Activated T-helper 9 cell treated with anti-CD3 and anti-CD28 coated beads, Interleukin-2, amount 50 U/mL, for 16 hours (primary cell): Measurements from ENCODE around the gene SYNDIG1L.
A peak's percentile ranks its signal among the peaks of the same experiment; 100 is the strongest.

ENCODE experiments used
- DNase-seq: peaks from one replicate; pipeline ENCODE4 v3.0.0-alpha.2; 2020; ENCODE audit warnings: low read depth

The SYNDIG1L gene

DNA sequence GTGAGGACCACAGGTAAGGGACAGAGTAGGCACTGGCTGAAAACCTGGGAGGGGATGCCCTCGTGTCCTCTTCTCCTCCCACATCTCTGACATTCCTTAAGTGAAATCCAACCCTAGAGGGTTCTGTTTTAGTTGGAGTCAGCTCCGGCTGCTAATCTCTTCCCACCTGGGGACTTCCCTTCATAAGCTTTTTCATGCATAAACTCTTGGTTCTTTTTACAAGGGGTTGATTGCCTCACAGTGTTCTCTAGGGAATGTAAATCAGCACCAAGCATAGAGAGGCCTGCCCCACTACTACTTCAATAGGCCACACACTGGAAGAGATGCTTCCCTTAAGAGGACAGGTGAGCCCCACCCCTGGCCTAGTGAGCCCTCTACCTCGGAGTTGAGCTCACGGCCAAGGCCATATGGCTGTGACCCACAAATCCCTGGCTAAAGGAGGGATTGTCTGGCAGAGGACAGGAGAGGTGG is 3.2 kb upstream of the SYNDIG1L start:
- no peak for DNase-seq

DNA sequence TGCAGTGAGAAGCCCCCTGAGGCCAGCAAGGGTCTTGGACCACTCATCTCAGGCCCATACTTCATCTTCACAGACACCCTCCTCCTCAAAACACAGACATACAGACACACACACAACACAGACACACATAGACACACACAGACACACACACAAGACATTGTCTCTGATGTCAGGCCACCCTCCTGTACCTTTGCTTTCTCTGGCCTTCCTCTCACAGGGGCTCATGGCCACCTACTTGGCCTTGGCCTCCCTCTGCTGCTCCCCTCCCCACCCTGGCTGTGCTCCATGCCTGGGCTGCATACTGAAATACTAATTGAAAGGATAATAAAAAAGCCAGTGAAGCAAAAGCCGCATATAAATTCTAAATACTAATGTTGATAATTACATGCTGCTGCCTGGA is 1.6 kb upstream of the SYNDIG1L start:
- DNase-seq, result no peak

DNA sequence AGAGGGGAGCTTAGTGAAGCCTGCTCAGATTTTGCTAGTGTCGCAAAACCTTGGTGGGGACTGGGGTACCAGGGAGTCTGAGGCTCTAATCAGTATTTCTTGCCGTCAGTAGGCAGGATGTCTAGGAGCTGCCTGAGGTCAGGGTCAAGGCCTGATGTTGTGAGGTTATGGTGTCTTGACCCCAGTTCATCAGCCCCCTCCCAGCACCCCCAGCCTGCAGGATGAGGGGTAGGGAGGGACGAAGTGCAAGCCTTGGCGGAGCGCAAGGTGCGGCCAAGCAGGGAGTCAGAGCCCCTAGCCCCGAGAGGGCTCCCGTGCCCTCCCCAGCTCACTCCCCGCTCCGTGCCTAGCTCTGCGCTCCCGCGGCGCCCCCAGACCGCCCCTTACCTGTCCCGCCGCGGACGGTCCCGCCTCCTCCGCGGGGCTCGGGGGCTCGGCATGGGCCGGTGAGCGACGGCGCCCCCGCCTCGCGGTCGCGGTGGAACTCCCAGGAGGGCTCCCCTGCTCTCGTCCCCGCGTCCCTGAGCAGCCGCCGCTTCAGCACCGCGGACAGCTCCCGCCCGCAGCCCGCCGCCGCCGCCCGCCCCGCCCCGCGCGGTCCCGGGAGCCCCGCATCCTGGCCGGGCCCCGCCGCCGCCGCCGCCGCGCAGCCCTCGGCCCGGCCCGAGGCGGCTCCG is 347 bp downstream of the SYNDIG1L start:
- DNase-seq, result peak; percentile 29

DNA sequence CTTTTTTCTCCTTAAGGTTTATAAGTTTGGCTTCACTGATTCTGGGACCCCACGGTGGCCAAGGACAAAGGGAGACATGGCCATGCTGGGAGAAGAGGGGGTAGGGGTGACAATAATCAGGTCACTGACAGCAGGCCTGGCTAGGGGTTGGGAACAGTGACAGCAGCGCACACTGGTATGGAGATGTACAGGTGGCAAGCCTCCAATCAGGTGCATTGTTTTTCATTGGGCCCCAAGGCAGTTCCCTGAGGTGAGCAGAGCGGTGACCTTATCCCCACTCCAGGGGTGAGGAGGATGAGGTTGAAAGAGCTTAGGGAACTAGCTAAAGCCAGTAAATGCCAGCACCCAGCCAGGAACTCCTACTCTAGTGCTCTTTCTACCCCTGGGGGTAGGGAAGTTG is 1.4 kb downstream of the SYNDIG1L start:
- no peak for DNase-seq

DNA sequence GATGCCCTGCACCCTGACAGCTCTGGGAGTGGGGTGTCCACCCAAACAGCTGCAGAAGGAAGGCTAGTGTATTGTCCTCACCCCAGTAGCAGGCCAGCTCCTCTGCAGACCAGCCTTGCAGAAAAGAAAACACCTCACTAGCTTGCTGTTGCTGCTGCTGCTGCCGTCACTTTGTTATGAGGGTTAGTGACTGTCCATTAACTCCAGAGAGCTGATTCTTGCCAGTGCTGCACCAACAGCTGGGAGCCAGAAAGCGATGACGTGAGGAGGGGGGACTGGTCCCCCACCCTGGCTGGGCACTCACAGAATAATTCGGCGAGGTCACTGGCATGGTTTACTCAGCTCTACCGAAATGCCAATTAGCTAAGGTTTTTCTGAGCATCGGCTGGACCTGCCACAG is 2.8 kb downstream of the SYNDIG1L start:
- DNase-seq, result no peak

DNA sequence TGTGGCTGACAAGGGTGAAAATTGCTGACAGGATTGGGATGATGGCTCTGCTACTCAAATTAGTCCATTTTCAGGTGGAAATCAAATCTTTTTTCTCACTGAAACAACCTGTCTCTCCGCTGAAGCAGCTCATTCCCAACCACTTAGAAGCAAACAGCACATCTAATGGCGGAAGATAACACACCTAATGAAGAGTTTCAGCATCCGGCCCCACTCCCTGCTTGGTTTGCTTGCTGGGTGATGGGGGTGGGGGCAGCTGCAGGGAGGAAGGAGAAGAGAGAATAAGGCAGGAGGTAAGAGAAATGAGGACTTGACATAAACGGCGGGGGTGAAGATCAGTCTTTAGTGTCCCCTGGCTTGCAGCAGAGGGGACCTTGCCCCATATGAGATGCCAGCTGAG is 4.0 kb downstream of the SYNDIG1L start:
- DNase-seq, result no peak

DNA sequence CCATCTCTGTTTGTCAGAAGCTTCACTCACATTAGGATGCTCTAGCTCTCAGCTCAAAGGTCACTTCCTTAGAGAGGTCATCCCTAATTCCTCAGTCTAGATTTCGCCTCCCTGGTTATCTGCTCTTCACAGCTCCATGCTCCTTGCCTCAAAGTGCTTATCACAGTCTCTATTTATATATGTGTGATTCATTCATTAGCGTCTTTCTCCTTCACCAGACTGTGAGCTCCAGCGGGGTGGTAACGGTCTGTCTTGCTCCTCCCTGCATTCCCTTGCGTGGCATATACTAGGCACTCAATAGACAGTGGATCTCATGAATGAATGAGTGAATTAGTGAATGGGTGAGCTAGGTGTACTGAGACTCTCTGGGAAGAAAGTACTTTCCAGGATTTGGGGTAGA is 6.9 kb downstream of the SYNDIG1L start:
- DNase-seq, result no peak

DNA sequence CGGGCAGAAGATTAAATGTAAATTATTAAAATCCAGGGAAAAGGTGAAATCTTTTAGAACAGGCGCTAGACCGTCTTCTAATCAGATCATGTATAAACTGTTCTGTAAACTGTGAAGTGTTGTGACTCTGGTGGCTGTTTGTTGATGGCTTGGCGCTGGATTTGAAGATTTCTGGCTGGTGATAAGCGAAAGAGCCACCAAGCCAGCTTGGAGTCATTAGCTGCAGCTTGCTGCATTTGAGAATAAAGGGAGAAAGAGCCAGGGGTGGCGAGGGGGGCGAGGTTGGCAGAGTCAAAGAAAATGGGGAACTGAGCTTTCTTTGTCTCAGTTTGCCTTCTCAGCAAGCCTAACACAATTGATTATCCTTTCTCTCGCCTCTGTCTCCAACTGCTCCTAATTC is 8.0 kb downstream of the SYNDIG1L start:
- no peak for DNase-seq

DNA sequence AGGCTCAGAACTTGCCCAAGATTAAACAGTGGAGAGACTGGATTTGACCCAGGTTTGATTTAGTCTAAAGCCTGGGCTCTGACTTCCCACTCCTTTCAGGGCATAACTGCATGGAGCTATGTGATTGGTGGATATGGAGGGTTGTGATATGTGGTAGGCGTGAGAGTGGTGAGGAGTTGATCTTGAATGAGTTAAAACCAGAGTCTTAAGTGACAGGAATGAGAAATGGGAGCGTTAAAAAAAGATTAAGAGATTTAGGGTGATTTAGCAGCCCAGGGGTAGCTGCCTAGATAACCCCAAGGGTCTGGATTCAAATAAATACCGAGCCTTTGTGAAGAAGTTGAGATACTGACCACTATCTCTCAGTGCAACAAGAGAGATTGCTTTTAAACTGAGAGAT is 8.4 kb downstream of the SYNDIG1L start:
- DNase-seq, result no peak

DNA sequence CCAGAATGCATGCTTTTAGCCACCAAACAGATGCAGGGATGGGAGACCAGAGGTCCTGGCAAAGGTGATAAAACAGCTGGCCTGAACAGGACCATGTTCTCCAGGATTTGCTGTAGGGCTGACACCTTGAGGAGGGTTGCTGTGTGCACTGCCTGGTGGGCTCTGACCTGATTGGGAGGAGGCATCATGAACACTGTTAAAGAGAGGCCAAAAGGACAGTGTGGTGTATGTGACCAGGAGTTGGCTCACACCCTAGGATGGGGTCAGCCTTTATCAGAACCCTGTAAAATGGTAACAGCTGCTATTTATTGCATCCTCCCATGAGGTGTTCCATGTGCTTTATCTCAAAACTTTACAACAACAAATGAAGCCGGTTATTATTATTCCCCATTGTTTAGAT is 8.8 kb downstream of the SYNDIG1L start:
- no peak for DNase-seq

DNA sequence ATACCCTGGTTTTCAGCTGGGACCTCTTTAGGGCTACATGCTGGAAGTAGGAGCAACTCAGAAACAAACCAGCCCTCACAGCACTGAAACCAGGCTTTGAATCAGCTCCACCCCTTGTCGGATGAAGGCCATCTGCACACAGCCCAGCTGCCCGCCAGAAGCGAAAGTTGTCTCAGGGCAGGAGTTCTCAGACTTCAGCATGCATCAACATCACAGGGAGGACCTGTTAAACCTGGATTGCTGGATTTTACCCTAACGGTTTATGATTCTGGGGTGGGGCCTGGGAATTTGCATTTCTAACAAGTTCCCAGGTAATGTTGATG is 10.9 kb downstream of the SYNDIG1L start:
- DNase-seq, result no peak

DNA sequence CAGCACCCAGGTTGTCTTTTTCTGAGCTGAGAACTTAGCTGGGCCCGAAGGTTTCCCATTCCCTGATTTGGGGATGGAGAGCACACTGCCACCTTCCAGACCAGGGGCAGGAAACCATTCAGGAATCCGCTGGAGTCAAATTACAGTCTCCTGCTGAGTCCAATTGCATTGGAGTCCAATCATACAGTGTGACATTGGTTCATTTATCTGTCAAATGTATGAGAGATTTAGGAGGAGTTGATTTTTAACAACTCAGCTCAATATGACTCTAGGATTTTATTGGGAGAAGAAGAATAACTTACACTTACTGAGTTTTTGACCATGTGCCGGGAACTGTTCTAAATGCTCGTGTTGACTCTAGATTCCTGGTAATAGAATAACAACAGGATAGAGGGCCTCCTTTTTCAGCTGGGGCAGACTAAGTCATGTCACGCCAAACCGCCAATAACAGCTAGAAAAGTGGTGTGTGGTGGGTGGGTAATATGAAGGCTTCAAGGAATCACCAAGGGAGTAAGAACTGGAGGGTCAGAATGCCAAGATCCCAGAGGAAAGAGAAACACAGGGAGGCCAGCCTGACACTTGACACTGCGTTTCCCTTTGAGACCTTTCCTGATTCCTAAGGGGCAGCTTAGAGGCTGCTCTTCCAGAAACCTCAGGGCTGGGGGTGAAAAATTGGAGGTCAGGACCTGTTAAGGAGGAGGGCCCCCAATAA is 11.5 kb downstream of the SYNDIG1L start:
- no peak for DNase-seq

DNA sequence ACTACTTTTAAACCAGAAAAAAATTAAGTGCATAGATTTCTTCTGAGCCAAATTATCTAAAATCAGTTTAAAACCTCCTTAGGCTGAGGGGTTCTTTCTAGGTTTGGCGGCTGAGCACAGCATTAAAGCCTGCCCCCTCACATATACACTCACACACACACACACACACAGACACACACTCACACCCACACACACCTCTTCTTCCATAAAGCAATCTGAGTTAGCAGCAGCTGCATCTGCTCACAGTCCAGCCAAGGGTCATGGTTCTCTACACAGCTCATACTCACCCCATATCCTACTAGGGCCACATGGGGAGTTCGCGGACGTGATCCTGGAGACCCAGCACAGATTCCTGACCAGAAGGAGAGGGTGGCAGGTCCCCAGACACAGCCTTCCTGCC is 12.4 kb downstream of the SYNDIG1L start:
- DNase-seq, result no peak

DNA sequence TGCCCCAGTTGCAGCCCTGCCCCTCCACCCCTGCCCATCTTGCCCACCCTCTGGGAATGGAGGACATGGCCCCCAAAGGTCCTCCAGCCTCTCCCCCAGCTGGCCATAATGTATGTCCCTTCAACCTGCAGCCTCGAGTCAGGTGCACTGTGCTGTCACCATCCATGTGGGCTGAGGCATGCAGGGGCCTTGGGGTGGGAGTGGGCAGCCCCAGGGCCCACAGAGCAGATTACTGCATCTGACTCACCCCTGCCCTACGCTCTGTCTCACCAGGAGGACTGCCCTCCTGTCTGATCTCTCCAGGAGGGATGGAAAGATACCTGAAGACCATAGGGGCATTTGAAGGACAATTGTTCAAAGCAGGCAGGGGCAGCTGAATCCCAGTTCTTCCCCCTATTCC is 13.3 kb downstream of the SYNDIG1L start:
- no peak for DNase-seq

DNA sequence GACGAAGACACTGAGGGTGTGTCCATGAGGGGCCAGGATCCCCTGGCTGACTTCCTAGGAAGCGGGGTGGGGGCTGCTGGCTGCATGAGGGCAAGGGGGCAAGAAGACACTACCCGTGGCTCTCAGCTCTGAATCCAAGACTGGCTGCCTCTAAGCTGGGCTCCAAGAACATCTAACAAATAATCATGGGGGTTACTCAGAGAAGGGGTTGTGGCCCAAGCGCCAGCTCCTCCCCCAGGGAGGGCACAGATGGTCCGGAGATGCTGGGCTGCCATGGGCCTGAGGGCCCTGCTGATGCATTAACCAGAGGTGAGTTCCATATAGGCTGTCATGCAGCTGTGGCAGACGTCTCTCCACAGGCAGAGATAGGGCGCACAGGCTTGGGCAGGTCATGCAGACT is 14.3 kb downstream of the SYNDIG1L start:
- no peak for DNase-seq

DNA sequence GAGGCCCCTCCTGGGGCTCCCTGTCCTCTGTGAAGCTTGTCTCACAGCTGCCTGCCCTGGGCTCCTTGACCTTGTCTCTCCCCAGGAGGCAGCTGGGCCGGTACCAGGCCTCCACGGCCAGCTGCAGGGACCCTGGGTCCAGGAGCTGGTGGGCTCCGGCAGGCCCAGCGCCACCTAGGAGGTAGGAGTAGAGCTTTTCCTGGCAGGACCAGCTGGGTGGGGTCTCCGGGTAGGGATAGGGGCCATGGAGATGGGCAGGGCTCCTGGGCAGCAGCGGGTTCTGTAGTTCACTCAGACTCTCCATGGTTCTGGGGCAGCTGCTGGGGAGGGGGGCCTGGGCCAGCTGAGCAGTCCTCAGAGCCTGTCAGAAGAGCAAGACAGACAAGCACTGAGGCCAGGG is 16.6 kb downstream of the SYNDIG1L start:
- DNase-seq, result no peak

DNA sequence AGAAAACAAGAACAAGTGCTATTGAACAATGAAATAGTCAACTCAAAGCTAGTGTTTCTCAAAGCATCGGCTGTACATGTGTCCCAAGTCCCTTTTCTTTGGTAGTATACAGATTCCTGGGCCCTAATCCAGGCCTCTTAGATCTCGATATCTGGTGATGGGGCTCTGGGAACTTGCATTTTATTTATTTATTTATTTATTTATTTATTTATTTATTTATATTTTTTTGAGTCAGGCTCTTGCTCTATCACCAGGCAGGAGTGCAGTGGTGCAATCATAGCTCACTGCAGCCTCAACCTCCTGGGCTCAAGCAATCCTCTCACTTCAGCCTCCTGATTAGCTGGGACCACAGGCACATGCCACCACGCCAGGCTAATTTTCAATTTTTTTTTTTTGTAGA is 17.1 kb downstream of the SYNDIG1L start:
- no peak for DNase-seq

DNA sequence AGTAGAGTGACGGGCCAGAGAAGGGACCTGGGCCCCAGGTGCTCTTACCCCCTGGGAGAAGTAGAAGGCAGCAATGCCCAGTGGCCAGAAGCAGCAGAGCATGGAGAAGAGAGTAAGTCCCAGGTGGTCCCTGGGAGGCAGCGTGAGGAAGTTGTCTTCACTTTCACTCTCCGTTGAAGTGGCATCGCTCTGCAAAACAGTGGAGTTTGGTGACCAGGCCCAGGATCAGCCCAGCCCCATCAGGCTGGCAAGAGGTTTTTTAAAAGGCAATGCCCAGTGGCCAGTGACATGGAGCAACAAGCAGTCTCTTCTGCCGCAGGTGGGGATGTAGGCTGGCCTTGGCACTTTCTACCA is 18.2 kb downstream of the SYNDIG1L start:
- no peak for DNase-seq

DNA sequence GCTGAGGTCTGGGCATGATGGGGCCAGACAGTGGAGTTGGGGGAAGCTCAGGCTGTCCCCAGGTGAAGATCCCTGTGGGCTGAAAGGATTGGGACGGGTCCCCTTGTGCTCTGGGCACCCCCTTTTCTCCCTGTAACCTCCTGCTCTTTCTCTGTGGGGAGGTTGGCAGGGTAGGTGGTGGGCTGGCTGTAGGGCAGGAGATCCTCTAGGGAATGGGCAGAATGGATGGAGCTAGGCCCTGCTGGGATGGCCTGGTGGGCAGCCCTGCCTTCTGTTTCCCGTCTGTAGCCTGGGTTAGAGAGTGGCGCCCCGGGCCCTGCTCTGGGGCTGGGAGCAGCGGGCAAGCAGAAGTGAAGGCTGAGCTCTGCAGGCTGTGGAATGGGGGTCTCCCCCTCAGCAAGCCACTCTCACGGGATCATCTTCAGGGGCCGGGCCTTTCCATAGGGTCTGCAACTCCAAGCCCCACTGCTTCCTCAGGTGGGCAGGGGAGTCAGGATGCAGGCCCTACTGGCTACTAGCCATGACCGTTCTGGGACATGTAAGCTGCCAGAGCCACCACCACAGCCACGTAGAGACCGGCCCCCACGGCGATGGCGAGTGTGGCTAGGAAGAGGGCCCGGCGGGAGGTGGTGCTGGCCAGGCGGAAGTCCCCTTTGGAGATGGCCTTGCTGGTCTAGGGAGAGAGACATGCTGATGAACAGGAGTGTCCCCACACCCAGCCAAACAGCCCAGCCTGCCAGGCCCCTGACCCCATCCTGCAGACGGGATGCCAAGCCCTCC is 18.8 kb downstream of the SYNDIG1L start:
- no peak for DNase-seq

DNA sequence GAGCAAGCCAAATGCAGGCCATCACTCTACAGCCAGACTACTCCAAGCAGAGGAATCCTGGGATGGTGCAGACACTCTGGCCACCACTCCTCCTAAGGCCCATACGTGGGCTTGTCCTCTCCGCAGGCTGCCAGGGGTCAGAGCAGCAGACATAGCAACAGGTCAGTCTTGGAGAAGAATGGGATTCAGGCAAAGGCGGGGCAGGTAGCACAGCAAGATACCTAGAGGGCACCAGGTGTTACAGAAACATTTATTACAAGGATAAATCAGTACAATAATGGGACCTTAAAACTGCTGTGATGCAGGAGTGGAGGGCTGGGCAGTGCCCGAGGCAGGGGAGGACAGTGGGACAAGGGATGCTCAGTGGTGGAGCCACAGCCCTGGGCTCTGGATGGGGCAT is 20.3 kb downstream of the SYNDIG1L start:
- DNase-seq, result no peak

DNA sequence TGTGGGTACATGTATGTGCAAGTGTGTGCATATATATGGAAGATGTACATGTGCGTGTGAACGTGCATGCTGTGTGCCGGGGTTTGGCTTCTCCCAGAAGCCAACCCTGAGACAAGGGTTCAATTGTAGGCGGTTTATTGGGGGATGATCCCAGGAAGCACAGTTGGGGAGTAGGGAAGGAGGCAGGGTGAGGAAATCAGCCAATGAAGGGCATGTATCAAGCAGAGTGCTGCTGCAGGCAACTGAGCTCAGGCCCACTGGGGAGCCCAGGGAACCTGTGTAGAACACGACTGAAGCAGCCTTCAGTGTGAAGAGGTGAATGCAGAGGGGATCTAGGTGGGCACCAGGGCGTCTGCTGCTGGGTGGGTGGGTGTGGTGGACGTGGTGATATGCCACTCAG is 21.6 kb downstream of the SYNDIG1L start:
- no peak for DNase-seq

DNA sequence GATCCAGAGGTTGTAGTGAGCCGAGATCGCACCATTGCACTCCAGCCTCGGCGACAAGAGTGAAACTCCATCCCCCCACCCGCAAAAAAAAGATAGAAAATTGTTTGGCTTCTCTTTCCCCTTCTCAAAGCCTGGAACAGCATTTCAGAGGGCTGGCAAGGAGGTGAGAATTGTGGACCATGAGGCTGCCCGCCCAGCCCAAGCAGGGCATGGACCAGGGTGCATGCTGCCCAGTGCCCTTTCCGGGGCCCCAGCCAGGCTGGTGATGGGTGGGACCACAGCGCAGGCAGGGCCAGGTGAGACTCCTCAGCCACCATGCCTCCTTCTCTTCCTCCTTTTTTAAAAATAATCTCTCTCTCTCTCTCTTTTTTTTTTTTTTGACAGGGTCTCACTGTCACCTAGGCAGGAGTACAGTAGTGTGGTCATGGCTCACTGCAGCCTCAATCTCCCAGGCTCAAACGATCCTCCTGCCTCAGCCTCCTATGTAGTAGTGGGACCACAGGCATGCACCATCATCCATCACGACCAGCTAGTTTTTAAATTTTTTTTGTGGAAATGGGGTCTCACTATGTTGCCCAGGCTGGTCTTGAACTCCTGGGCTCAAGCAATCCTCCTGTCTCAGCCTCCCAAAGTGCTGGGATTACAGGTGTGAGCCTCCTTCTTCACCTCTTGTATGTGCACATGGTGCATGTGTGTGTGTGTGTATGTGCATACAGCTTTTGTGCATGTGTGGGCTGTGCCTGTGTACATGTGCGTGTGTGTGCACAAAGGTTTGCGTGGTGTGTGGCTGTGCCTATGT is 22.2 kb downstream of the SYNDIG1L start:
- DNase-seq, result no peak
